Neural cell (in vitro differentiated cells): ENCODE data around the gene IFIH1. TPM values are rescaled to one million over a fixed set of nuclear protein-coding genes. Genes with fewer than 3 reads are reported as not detected.

Experiments used
- H2AFZ ChIP-seq: fragments of 200-600, 300-800 bp; sonication (generic), shearing (Covaris generic); 2 replicates; pipeline ENCODE4 v1.6.0; 2014; ENCODE audit warnings: low read depth, mild to moderate bottlenecking, antibody characterized with exemption, low read length, moderate library complexity
- H3F3A ChIP-seq: fragments of 200-600 bp; shearing (Covaris generic); 2 replicates; pipeline ENCODE4 v1.6.1; 2016; ENCODE audit warnings: mild to moderate bottlenecking, moderate library complexity, mixed read lengths, antibody characterized with exemption, low read length; ENCODE audit not compliant: insufficient read depth, poor library complexity, severe bottlenecking
- H3K27ac ChIP-seq: fragments of 200-600, 300-800 bp; sonication (generic), shearing (Covaris generic); 2 replicates; pipeline ENCODE4 v1.5.1; 2014; ENCODE audit warnings: mild to moderate bottlenecking, low read length, moderate library complexity
- H3K27me3 ChIP-seq: fragments of 300-800, 200-600 bp; sonication (generic), shearing (Covaris generic); 2 replicates; pipeline ENCODE4 v1.6.0; 2014; ENCODE audit warnings: mild to moderate bottlenecking, low read depth, low read length, moderate library complexity; ENCODE audit not compliant: insufficient read depth
- H3K36me3 ChIP-seq: fragments of 300-800, 200-600 bp; sonication (generic), shearing (Covaris generic); 2 replicates; pipeline ENCODE4 v1.5.1; 2014; ENCODE audit warnings: mild to moderate bottlenecking, antibody characterized with exemption, low read length, moderate library complexity; ENCODE audit not compliant: insufficient read depth
- H3K4me2 ChIP-seq: fragments of 300-800, 200-600 bp; sonication (generic), shearing (Covaris generic); 2 replicates; pipeline ENCODE4 v1.6.0; 2014; ENCODE audit warnings: mild to moderate bottlenecking, low read length
- H3K4me3 ChIP-seq: fragments of 300-800, 200-600 bp; sonication (generic), shearing (Covaris generic); 2 replicates; pipeline ENCODE4 v1.5.1; 2014; ENCODE audit warnings: mild to moderate bottlenecking, low read length, moderate library complexity
- H3K79me2 ChIP-seq: fragments of 200-600 bp; shearing (Covaris generic); replicated peaks from 2 replicates; pipeline ENCODE4 v1.6.0; 2014; ENCODE audit warnings: mild to moderate bottlenecking, low read length, moderate library complexity; ENCODE audit not compliant: insufficient read depth
- H3K9ac ChIP-seq: fragments of 300-800, 200-600 bp; sonication (generic), shearing (Covaris generic); 2 replicates; pipeline ENCODE4 v1.6.1; 2016; ENCODE audit warnings: mild to moderate bottlenecking, low read length, mixed read lengths
- H3K9me2 ChIP-seq: fragments of 200-600 bp; shearing (Covaris generic); 2 replicates; pipeline ENCODE4 v1.6.1; 2016; ENCODE audit warnings: mild to moderate bottlenecking, low read length, mixed read lengths; ENCODE audit not compliant: insufficient read depth
- H3K9me3 ChIP-seq: fragments of 200-600, 300-800 bp; sonication (generic), shearing (Covaris generic); 2 replicates; pipeline ENCODE4 v1.6.1; 2016; ENCODE audit warnings: mild to moderate bottlenecking, mixed run types, low read length, moderate library complexity, mixed read lengths
- H4K20me1 ChIP-seq: fragments of 200-600 bp; shearing (Covaris generic); 2 replicates; pipeline ENCODE4 v1.6.1; 2016; ENCODE audit warnings: mild to moderate bottlenecking, mixed run types; ENCODE audit not compliant: insufficient read depth
- CTCF ChIP-seq: fragments of 450-650 bp; IDR thresholded peaks from 2 replicates; pipeline ENCODE4 v1.5.1; 2014; ENCODE audit warnings: antibody characterized with exemption, mild to moderate bottlenecking, moderate library complexity; ENCODE audit not compliant: poor library complexity, severe bottlenecking
- EP300 ChIP-seq: fragments of 450-650 bp; conservative IDR thresholded peaks from 2 replicates; pipeline ENCODE4 v1.6.1; 2014; ENCODE audit warnings: antibody characterized with exemption, mild to moderate bottlenecking, moderate library complexity; ENCODE audit not compliant: poor library complexity, severe bottlenecking
- EZH2 ChIP-seq: fragments of 200-600, 300-800 bp; shearing (Covaris generic), sonication (generic); IDR thresholded peaks from 2 replicates; pipeline ENCODE4 v1.6.1; 2014; ENCODE audit warnings: antibody characterized with exemption, low read length, borderline replicate concordance, mild to moderate bottlenecking; ENCODE audit not compliant: insufficient read depth, poor library complexity, severe bottlenecking
- MXI1 ChIP-seq: fragments of 450-650 bp; conservative IDR thresholded peaks from 2 replicates; pipeline ENCODE4 v1.6.1; 2014; ENCODE audit warnings: antibody characterized with exemption, mild to moderate bottlenecking; ENCODE audit not compliant: poor library complexity, severe bottlenecking
- POLR2AphosphoS5 ChIP-seq: IDR thresholded peaks from 2 replicates; pipeline ENCODE4 v1.6.1; 2012
- RAD21 ChIP-seq: fragments of 450-650 bp; conservative IDR thresholded peaks from 2 replicates; pipeline ENCODE4 v1.6.1; 2014; ENCODE audit warnings: antibody characterized with exemption, mild to moderate bottlenecking, moderate library complexity
- REST ChIP-seq: IDR thresholded peaks from 2 replicates; pipeline ENCODE4 v1.6.1; 2012; ENCODE audit warnings: borderline replicate concordance
- SMC3 ChIP-seq: fragments of 450-650 bp; conservative IDR thresholded peaks from 2 replicates; pipeline ENCODE4 v1.6.1; 2014; ENCODE audit warnings: antibody characterized with exemption, mild to moderate bottlenecking, moderate library complexity; ENCODE audit not compliant: poor library complexity
- TAF1 ChIP-seq: IDR thresholded peaks from 2 replicates; pipeline ENCODE4 v1.6.1; 2012; ENCODE audit warnings: low read depth
- polyA plus RNA-seq: library from polyadenylated mRNA; depleted of rRNA; stranded (reverse); fragments of >200 nt; gene quantifications from 2 replicates; pipeline ENCODE4 v1.2.3, GENCODE V29; 2014

Gene IFIH1
- polyA plus RNA-seq, 1 donor from 2014 or later, result not detected

GRCh38 chr2:162232671-162233070 lies 85.8 kb downstream of the IFIH1 start:
- Histone ChIP-seq H3K9ac (no peak overlapping the region), H2AFZ (no peak overlapping the region), H3K9me3 (no peaks in the 10 kb centered on the region), H3F3A (no peaks in the 10 kb centered on the region), H4K20me1 (no peaks in the 10 kb centered on the region), H3K27ac (no peak overlapping the region), H3K36me3 (no peaks in the 10 kb centered on the region), H3K4me3 (no peak overlapping the region), H3K79me2 (no peaks in the 10 kb centered on the region), H3K27me3 (no peaks in the 10 kb centered on the region), H3K4me2 (no peak overlapping the region), H3K9me2 (no peaks in the 10 kb centered on the region)
- TF ChIP-seq EP300 (no peak), SMC3 (no peak), POLR2AphosphoS5 (no peak), EZH2 (no peak), RAD21 (no peak), REST (no peak), TAF1 (no peak), MXI1 (no peak), CTCF (no peak)

GRCh38 chr2:162232027-162232426 lies 86.5 kb downstream of the IFIH1 start:
- Histone ChIP-seq H4K20me1 (no peaks in the 10 kb centered on the region), H3K36me3 (no peaks in the 10 kb centered on the region), H2AFZ (no peak overlapping the region), H3K9me3 (no peaks in the 10 kb centered on the region), H3K4me2 (no peak overlapping the region), H3K79me2 (no peaks in the 10 kb centered on the region), H3K9ac (no peak overlapping the region), H3K27me3 (no peaks in the 10 kb centered on the region), H3K4me3 (no peak overlapping the region), H3K9me2 (no peaks in the 10 kb centered on the region), H3F3A (no peaks in the 10 kb centered on the region), H3K27ac (no peak overlapping the region)
- TF ChIP-seq SMC3 (no peak), CTCF (no peak), EP300 (no peak), POLR2AphosphoS5 (no peak), RAD21 (no peak), REST (no peak), MXI1 (no peak), TAF1 (no peak)
